Activated B cell treated with CpG ODN at 0.5 μM for 24 hours (primary cell): ENCODE measurements around the gene TEAD4. TPM values are rescaled to one million over a fixed set of nuclear protein-coding genes. Genes with fewer than 3 reads are reported as not detected.

Experiments used
- ATAC-seq: fragments of 200-7000 bp; cut with Tn5 transposase; one replicate; pipeline ENCODE4 v1.10.0; 2021; ENCODE audit warnings: low read depth, mild to moderate bottlenecking, moderate library complexity
- CTCF ChIA-PET: fragments of 350-600 bp; sonication (Branson Sonifier 250); formaldehyde crosslinking; loops from one replicate; lab custom pipeline; 2021; ENCODE audit warnings: antibody characterized with exemption; lab: Charles Lee
- POLR2A ChIA-PET: fragments of 350-600 bp; sonication (Branson Sonifier 250); formaldehyde crosslinking; loops from one replicate; lab custom pipeline; 2021; ENCODE audit warnings: antibody characterized with exemption; lab: Charles Lee
- DNase-seq: peaks from one replicate; pipeline ENCODE4 v3.0.0; 2022
- H3K27ac Mint-ChIP-seq: one replicate; pipeline ENCODE4 v1.8.0; 2020; ENCODE audit warnings: mixed read lengths
- H3K27me3 Mint-ChIP-seq: one replicate; pipeline ENCODE4 v1.8.0; 2021; ENCODE audit warnings: mixed read lengths
- H3K36me3 Mint-ChIP-seq: one replicate; pipeline ENCODE4 v1.8.0; 2021; ENCODE audit warnings: low read depth, mixed read lengths
- H3K4me1 Mint-ChIP-seq: one replicate; pipeline ENCODE4 v1.8.0; 2021; ENCODE audit warnings: mixed read lengths
- H3K4me3 Mint-ChIP-seq: one replicate; pipeline ENCODE4 v1.8.0; 2020; ENCODE audit warnings: mild to moderate bottlenecking, mixed read lengths
- H3K9me3 Mint-ChIP-seq: one replicate; pipeline ENCODE4 v1.8.0; 2020; ENCODE audit warnings: mixed read lengths
- CTCF ChIP-seq: fragments of 200-600 bp; IDR thresholded peaks from one replicate; pipeline ENCODE4 v1.8.0; 2022; ENCODE audit warnings: antibody characterized with exemption, mild to moderate bottlenecking
- intact Hi-C: fragments of 100-400 bp; cut with micrococcal nuclease; formaldehyde crosslinking; loops from one replicate; pipeline ENCODE4 v1.15.1; 2024
- total RNA-seq: library from RNA; stranded (reverse); gene quantifications from 2 replicates; pipeline ENCODE4 v1.2.3, GENCODE V29; 2022

Gene TEAD4
- total RNA-seq, 1 donor from 2014 or later: not detected

- ATAC-seq (no peak), DNase-seq (no peak)
- Mint-ChIP-seq H3K27me3 (no peaks in the 10 kb centered on the region), H3K9me3 (no peaks in the 10 kb centered on the region), H3K4me1 (no peaks in the 10 kb centered on the region), H3K4me3 (no peak overlapping the region), H3K36me3 (peaks cover 53% of the 10 kb centered on the region), H3K27ac (no peak overlapping the region)
- ChIA-PET POLR2A (no interaction called here), CTCF (no interaction called here)
- intact Hi-C loops: no loop called here
- TF ChIP-seq CTCF: no peak
Observed at GRCh38 chr12:2924019-2924418, 35.2 kb upstream of the TEAD4 start.

- DNase-seq (no peak), ATAC-seq (no peak)
- ChIA-PET CTCF (no interaction called here), POLR2A (no interaction called here)
- H3K27ac Mint-ChIP-seq: no peak overlapping the region
- H3K36me3 Mint-ChIP-seq: peaks cover 54% of the 10 kb centered on the region
- intact Hi-C loops: no loop called here
- no peaks in the 10 kb centered on the region for H3K4me1 Mint-ChIP-seq
- no peaks in the 10 kb centered on the region for H3K27me3 Mint-ChIP-seq
- no peak for TF ChIP-seq CTCF
- H3K9me3 Mint-ChIP-seq: no peaks in the 10 kb centered on the region
- no peak overlapping the region for H3K4me3 Mint-ChIP-seq
Observed at GRCh38 chr12:2925322-2925995, 33.7 kb upstream of the TEAD4 start.

GRCh38 chr12:2930865-2931264, 28.3 kb upstream of the TEAD4 start:
- POLR2A ChIA-PET: no interaction called here
- ATAC-seq (no peak), DNase-seq (no peak)
- Mint-ChIP-seq H3K36me3 (peaks cover 61% of the 10 kb centered on the region), H3K4me3 (no peak overlapping the region), H3K27me3 (no peaks in the 10 kb centered on the region), H3K9me3 (no peaks in the 10 kb centered on the region), H3K4me1 (no peaks in the 10 kb centered on the region), H3K27ac (no peak overlapping the region)
- intact Hi-C loops: no loop called here
- TF ChIP-seq CTCF: no peak
- CTCF ChIA-PET: no interaction called here

GRCh38 chr12:2933586-2933985, 25.6 kb upstream of the TEAD4 start:
- ChIA-PET CTCF (no interaction called here), POLR2A (no interaction called here)
- H3K27ac Mint-ChIP-seq: no peak overlapping the region
- H3K36me3 Mint-ChIP-seq: peaks cover 62% of the 10 kb centered on the region
- intact Hi-C loops: no loop called here
- no peaks in the 10 kb centered on the region for H3K9me3 Mint-ChIP-seq
- H3K27me3 Mint-ChIP-seq: no peaks in the 10 kb centered on the region
- TF ChIP-seq CTCF: no peak
- DNase-seq (no peak), ATAC-seq (no peak)
- peaks cover 2% of the 10 kb centered on the region for H3K4me1 Mint-ChIP-seq
- no peak overlapping the region for H3K4me3 Mint-ChIP-seq

GRCh38 chr12:2934371-2934770, 24.8 kb upstream of the TEAD4 start:
- Mint-ChIP-seq H3K4me1 (peaks cover 2% of the 10 kb centered on the region), H3K27me3 (no peaks in the 10 kb centered on the region), H3K9me3 (no peaks in the 10 kb centered on the region), H3K27ac (no peak overlapping the region), H3K36me3 (peaks cover 68% of the 10 kb centered on the region), H3K4me3 (no peak overlapping the region)
- TF ChIP-seq CTCF: no peak
- intact Hi-C loops: no loop called here
- no peak for ATAC-seq
- ChIA-PET POLR2A (no interaction called here), CTCF (no interaction called here)
- DNase-seq: no peak
